ENCODE results near the gene AKAIN1. TPM values are rescaled to one million over a fixed set of nuclear protein-coding genes. Genes with fewer than 3 reads are reported as not detected.

The AKAIN1 gene
- total and polyA plus RNA-seq, 2 of the 8 experiments (the other 6 are each of a cell fraction or from before 2014, with no cell fraction given) = not detected

DNA sequence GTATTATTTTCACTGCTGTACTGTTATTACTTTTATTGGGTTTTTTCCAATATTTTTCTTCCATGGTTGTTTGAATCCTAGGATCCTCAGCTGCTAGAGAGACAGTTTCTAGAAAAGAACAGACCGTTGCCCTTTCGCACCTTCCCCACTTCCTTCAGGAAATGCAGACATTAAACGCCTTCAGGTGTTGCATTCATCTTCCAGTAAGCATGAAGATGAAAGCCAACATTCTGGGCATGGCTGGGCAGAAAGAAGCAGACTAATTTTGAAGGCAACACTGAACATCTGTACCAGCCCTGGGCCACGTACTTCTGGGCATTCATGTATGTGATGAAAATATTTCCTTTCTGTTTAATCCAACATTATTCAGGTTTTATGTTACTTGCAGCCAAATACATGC is 51.0 kb downstream of the AKAIN1 start:
- H3K4ac ChIP-seq (replicated peaks; ENCODE audit: insufficient read length, low read depth, low read length) = no peak overlapping the region
- POLR2A ChIA-PET (ENCODE audit: partially characterized antibody) = no interaction called here
- no peaks in the 10 kb centered on the region for H3K4me1 ChIP-seq (replicated peaks in 1 of 4; ENCODE audit: control insufficient read depth in 3 of 4, insufficient read depth in 4 of 4, low read length in 3 of 4)
- H2BK120ac ChIP-seq (replicated peaks; ENCODE audit: low read depth, low read length) = no peak overlapping the region
- no peak overlapping the region for H3K14ac ChIP-seq (ENCODE audit: insufficient read length)
- no peak overlapping the region for H2BK20ac ChIP-seq (ENCODE audit: low read length)
- no peaks in the 10 kb centered on the region for H3K79me1 ChIP-seq (ENCODE audit: low read depth, low read length)
- no peak overlapping the region for H3K18ac ChIP-seq (ENCODE audit: extremely low read depth, low read length)
- no peak overlapping the region for H3K4me2 ChIP-seq (ENCODE audit: insufficient read depth in 1 of 2, low read depth in 2 of 2, low read length in 2 of 2)
- no peak overlapping the region for H2BK12ac ChIP-seq (ENCODE audit: low read depth, low read length)
- WGBS, 2 experiments (ENCODE audit: extremely low coverage in 1 of 2, insufficient coverage in 1 of 2, insufficient read length in 1 of 2, insufficient replicate concordance in 2 of 2, low coverage in 1 of 2, low lambda C conversion rate in 2 of 2, missing lambda C conversion rate in 1 of 2) = 93% methylated on average over 4 of the region's 4 CpGs; no CpG with 5 or more reads in 1 of the 2 experiments
- no peak overlapping the region for H4K91ac ChIP-seq (replicated peaks; ENCODE audit: insufficient read length, low read length)
- H4K20me1 ChIP-seq (replicated peaks in 1 of 2; ENCODE audit: control insufficient read depth in 1 of 2, insufficient read depth in 2 of 2, low read length in 2 of 2) = no peaks in the 10 kb centered on the region
- DNase-seq (ENCODE audit: low read depth in 1 of 2, low spot score in 2 of 2) = no peak
- CTCF ChIA-PET (ENCODE audit: partially characterized antibody) = no interaction called here
- no peak overlapping the region for H2AK5ac ChIP-seq (ENCODE audit: low read depth, low read length)
- no peaks in the 10 kb centered on the region for H3K9me3 ChIP-seq (ENCODE audit: insufficient read depth in 2 of 2, low read depth in 1 of 2, low read length in 1 of 2)
- FAIRE-seq = no peak
- no peak overlapping the region for H4K8ac ChIP-seq (ENCODE audit: extremely low read depth, insufficient read depth, low read length)
- H3K79me2 ChIP-seq (ENCODE audit: control insufficient read depth in 1 of 2, insufficient read depth in 2 of 2, low read length in 2 of 2) = no peaks in the 10 kb centered on the region
- no peaks in the 10 kb centered on the region for H3K23me2 ChIP-seq (ENCODE audit: low read depth, low read length)
- H3K36me3 ChIP-seq (ENCODE audit: control insufficient read depth in 2 of 4, insufficient read depth in 4 of 4, low read length in 3 of 4) = no peaks in the 10 kb centered on the region
- H3K56ac ChIP-seq (replicated peaks; ENCODE audit: insufficient read length, low read depth, low read length) = no peak overlapping the region
- no peak overlapping the region for H2BK5ac ChIP-seq (ENCODE audit: low read depth, low read length)
- H2BK15ac ChIP-seq (ENCODE audit: low read length) = no peak overlapping the region
- no peak overlapping the region for H3K9ac ChIP-seq (replicated peaks in 1 of 4; ENCODE audit: extremely low read depth in 1 of 4, low read depth in 3 of 4, low read length in 3 of 4)
- H3K23ac ChIP-seq (ENCODE audit: insufficient read length) = no peak overlapping the region
- no peak overlapping the region for H4K5ac ChIP-seq (ENCODE audit: insufficient read length, low read depth, low read length)
- TF ChIP-seq CREB1 (IDR thresholded peaks at IDR 0.05) (no peak), SUZ12 (IDR thresholded peaks at IDR 0.05; ENCODE audit: low read length) (no peak), JUN (IDR thresholded peaks at IDR 0.05; ENCODE audit: low read depth, low read length) (no peak), HDAC2 (IDR thresholded peaks at IDR 0.05; ENCODE audit: borderline replicate concordance in 1 of 2, low read depth in 2 of 2, low read length in 2 of 2) (no peak), MAFK (IDR thresholded peaks at IDR 0.05; ENCODE audit: low read depth, low read length) (no peak), RNF2 (IDR thresholded peaks at IDR 0.05; ENCODE audit: borderline replicate concordance, low read depth, low read length, missing control alignments, poor library complexity, severe bottlenecking) (no peak), EGR1 (IDR thresholded peaks at IDR 0.05; ENCODE audit: borderline replicate concordance, low read depth, low read length) (no peak), TAF1 (IDR thresholded peaks at IDR 0.05; ENCODE audit: low read depth, low read length) (no peak), CEBPB (IDR thresholded peaks at IDR 0.05; ENCODE audit: low read depth, low read length) (no peak)
- TF ChIP-seq, protein P1, sequence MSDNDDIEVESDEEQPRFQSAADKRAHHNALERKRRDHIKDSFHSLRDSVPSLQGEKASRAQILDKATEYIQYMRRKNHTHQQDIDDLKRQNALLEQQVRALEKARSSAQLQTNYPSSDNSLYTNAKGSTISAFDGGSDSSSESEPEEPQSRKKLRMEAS (IDR thresholded peaks at IDR 0.05) = no peak
- no peaks in the 10 kb centered on the region for H3K27me3 ChIP-seq (replicated peaks in 1 of 4; ENCODE audit: control insufficient read depth in 3 of 4, extremely low read depth in 1 of 4, insufficient read depth in 3 of 4, low read length in 3 of 4)
- no peak overlapping the region for H3K4me3 ChIP-seq (ENCODE audit: extremely low read depth in 1 of 4, insufficient read depth in 2 of 4, low read depth in 3 of 4, low read length in 4 of 4)
- no peak overlapping the region for H3K27ac ChIP-seq (ENCODE audit: low read depth, low read length)
- no peak overlapping the region for H2AFZ ChIP-seq (ENCODE audit: low read length)
